Measurements from ENCODE around the gene AGBL2.

Gene AGBL2

DNA sequence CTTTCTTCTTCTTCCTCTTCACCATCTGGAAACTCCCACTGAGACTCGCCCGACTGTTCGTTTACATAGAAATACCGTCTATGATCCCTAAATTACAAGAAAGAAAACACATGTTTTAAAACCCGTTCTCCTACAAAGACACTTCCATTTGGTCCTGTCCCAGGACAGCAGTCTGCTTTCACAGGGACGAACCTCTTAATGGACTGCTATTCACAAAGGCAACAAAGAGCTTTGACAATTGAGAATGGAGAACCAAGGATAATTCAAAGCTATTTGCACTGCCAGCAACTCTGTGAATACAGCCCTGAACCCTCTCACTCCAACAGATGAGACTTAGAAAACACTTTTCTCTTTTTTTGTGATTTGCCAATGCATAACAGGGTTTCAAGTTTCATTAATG, 16.3 kb upstream of the AGBL2 start:
- H4K8ac ChIP-seq (ENCODE audit: low read length) = no peak overlapping the region
- H3K79me1 ChIP-seq (replicated peaks; ENCODE audit: low read length, poor library complexity, severe bottlenecking) = peaks cover 10% of the 10 kb centered on the region
- H3K4ac ChIP-seq (ENCODE audit: low read depth in 1 of 2, low read length in 2 of 2) = no peak overlapping the region
- no peak overlapping the region for H2AFZ ChIP-seq (ENCODE audit: low read depth, low read length)
- no peak overlapping the region for H3K27ac ChIP-seq (ENCODE audit: low read length, poor library complexity, severe bottlenecking)
- no peak overlapping the region for H2BK5ac ChIP-seq (ENCODE audit: low read depth, low read length, poor library complexity, severe bottlenecking)
- H3K4me1 ChIP-seq (ENCODE audit: control insufficient read depth, insufficient read depth, low read depth, low read length) = no peaks in the 10 kb centered on the region
- H2AK5ac ChIP-seq (ENCODE audit: low read length, severe bottlenecking) = no peak overlapping the region
- H2BK120ac ChIP-seq (ENCODE audit: low read depth, low read length) = no peak overlapping the region
- 93% methylated on average over 6 of the region's 6 CpGs for WGBS
- no peak overlapping the region for H3K9ac ChIP-seq (ENCODE audit: low read length)
- no peak overlapping the region for H4K91ac ChIP-seq (ENCODE audit: low read length)
- H3K4me2 ChIP-seq (ENCODE audit: low read length, poor library complexity, severe bottlenecking) = no peak overlapping the region
- no peaks in the 10 kb centered on the region for H3K9me3 ChIP-seq (ENCODE audit: control insufficient read depth, low read length)
- H3K18ac ChIP-seq (ENCODE audit: low read depth in 1 of 2, low read length in 2 of 2) = no peak overlapping the region
- H3K27me3 ChIP-seq (ENCODE audit: control insufficient read depth in 1 of 2, insufficient read depth in 1 of 2, low read length in 2 of 2) = no peaks in the 10 kb centered on the region
- H3K23ac ChIP-seq (ENCODE audit: low read length in 2 of 2) = no peak overlapping the region
- no peak overlapping the region for H2BK15ac ChIP-seq (ENCODE audit: low read depth, poor library complexity, severe bottlenecking)
- no peak overlapping the region for H3K14ac ChIP-seq (ENCODE audit: low read length in 2 of 2)
- H3K36me3 ChIP-seq (ENCODE audit: control insufficient read depth in 1 of 2, insufficient read depth in 2 of 2, low read depth in 1 of 2, low read length in 2 of 2) = peaks cover 45 to 95% of the 10 kb centered on the region in 2 experiments
- H3K4me3 ChIP-seq (ENCODE audit: insufficient read depth in 1 of 2, low read depth in 1 of 2, low read length in 2 of 2) = no peak overlapping the region
- H2BK12ac ChIP-seq (ENCODE audit: low read length in 2 of 2) = no peak overlapping the region
- no peak for DNase-seq

DNA sequence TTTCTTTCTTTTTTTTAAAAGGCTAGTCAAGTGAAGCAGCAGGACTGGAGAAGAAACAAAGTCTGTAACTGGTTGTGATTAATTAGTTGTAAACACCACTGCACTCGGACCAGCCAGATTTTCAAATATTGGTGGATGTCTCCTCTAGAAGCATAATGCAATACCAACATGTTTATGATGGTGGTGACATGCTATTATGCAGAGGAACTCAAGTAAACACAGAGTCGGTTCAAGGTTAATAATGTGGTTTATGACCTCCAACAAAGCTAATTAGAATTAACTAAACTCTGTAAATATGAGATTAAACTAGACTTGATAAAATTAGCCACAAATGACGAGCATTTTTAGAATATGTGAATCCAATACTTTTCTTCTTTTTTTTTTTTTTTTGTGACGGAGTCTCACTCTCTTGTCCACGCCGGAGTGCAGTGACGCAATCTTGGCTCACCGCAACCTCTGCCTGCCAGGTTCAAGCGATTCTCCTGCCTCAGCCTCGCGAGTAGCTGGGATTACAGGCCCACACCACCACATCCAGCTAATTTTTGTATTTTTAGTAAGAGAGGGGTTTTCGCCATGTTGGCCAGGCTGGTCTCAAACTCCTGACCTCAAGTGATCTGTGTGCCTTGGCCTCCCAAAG, 11.8 kb upstream of the AGBL2 start:
- Histone ChIP-seq H3K4me2 (ENCODE audit: low read length, poor library complexity, severe bottlenecking) (no peak overlapping the region), H2BK15ac (ENCODE audit: low read depth, poor library complexity, severe bottlenecking) (no peak overlapping the region), H3K36me3 (ENCODE audit: control insufficient read depth in 1 of 2, insufficient read depth in 2 of 2, low read depth in 1 of 2, low read length in 2 of 2) (peaks cover 45 to 97% of the 10 kb centered on the region in 2 experiments), H3K9me3 (ENCODE audit: control insufficient read depth, low read length) (no peaks in the 10 kb centered on the region), H2BK5ac (ENCODE audit: low read depth, low read length, poor library complexity, severe bottlenecking) (no peak overlapping the region), H2BK120ac (ENCODE audit: low read depth, low read length) (no peak overlapping the region), H2BK12ac (ENCODE audit: low read length in 2 of 2) (no peak overlapping the region), H3K4me3 (ENCODE audit: insufficient read depth in 1 of 2, low read depth in 1 of 2, low read length in 2 of 2) (no peak overlapping the region), H3K27ac (ENCODE audit: low read length, poor library complexity, severe bottlenecking) (no peak overlapping the region), H3K9ac (ENCODE audit: low read length) (no peak overlapping the region), H4K91ac (ENCODE audit: low read length) (no peak overlapping the region), H3K14ac (ENCODE audit: low read length in 2 of 2) (no peak overlapping the region), H2AK5ac (ENCODE audit: low read length, severe bottlenecking) (no peak overlapping the region), H3K4ac (ENCODE audit: low read depth in 1 of 2, low read length in 2 of 2) (no peak overlapping the region), H4K8ac (ENCODE audit: low read length) (no peak overlapping the region), H3K4me1 (ENCODE audit: control insufficient read depth, insufficient read depth, low read depth, low read length) (peaks cover 2% of the 10 kb centered on the region), H3K18ac (ENCODE audit: low read depth in 1 of 2, low read length in 2 of 2) (no peak overlapping the region), H3K27me3 (ENCODE audit: control insufficient read depth in 1 of 2, insufficient read depth in 1 of 2, low read length in 2 of 2) (no peaks in the 10 kb centered on the region), H3K23ac (ENCODE audit: low read length in 2 of 2) (no peak overlapping the region), H3K79me1 (replicated peaks; ENCODE audit: low read length, poor library complexity, severe bottlenecking) (peaks cover 15% of the 10 kb centered on the region), H2AFZ (ENCODE audit: low read depth, low read length) (no peak overlapping the region)
- 94% methylated on average over 5 of the region's 12 CpGs for WGBS
- no peak for DNase-seq

DNA sequence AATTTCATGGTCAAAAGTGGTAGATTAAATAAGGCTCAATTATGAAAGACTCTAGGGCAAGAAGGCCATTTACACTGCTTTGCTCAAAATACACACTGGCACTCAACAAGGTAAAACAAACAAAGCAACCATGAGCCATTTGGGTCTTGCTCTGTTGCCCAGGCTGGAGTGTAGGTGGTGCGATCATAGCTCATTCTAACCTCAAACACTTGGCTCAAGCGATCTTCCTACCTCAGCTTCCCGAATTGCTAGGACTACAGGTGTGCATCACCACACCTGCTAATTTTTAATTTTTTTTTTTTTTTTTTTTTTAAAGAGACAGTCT, 10.9 kb upstream of the AGBL2 start:
- no peak overlapping the region for H2BK5ac ChIP-seq (ENCODE audit: low read depth, low read length, poor library complexity, severe bottlenecking)
- no peak overlapping the region for H2BK15ac ChIP-seq (ENCODE audit: low read depth, poor library complexity, severe bottlenecking)
- no peak overlapping the region for H4K91ac ChIP-seq (ENCODE audit: low read length)
- no peak overlapping the region for H2AFZ ChIP-seq (ENCODE audit: low read depth, low read length)
- no peak for DNase-seq
- H3K4me3 ChIP-seq (ENCODE audit: insufficient read depth in 1 of 2, low read depth in 1 of 2, low read length in 2 of 2) = no peak overlapping the region
- no peak overlapping the region for H4K8ac ChIP-seq (ENCODE audit: low read length)
- no peak overlapping the region for H2BK12ac ChIP-seq (ENCODE audit: low read length in 2 of 2)
- H3K14ac ChIP-seq (ENCODE audit: low read length in 2 of 2) = no peak overlapping the region
- H3K36me3 ChIP-seq (ENCODE audit: control insufficient read depth in 1 of 2, insufficient read depth in 2 of 2, low read depth in 1 of 2, low read length in 2 of 2) = peaks cover 48 to 96% of the 10 kb centered on the region in 2 experiments
- peaks cover 2% of the 10 kb centered on the region for H3K4me1 ChIP-seq (ENCODE audit: control insufficient read depth, insufficient read depth, low read depth, low read length)
- peaks cover 11% of the 10 kb centered on the region for H3K79me1 ChIP-seq (replicated peaks; ENCODE audit: low read length, poor library complexity, severe bottlenecking)
- H3K9me3 ChIP-seq (ENCODE audit: control insufficient read depth, low read length) = no peaks in the 10 kb centered on the region
- H3K9ac ChIP-seq (ENCODE audit: low read length) = no peak overlapping the region
- H3K27ac ChIP-seq (ENCODE audit: low read length, poor library complexity, severe bottlenecking) = no peak overlapping the region
- no peak overlapping the region for H3K4me2 ChIP-seq (ENCODE audit: low read length, poor library complexity, severe bottlenecking)
- H3K4ac ChIP-seq (ENCODE audit: low read depth in 1 of 2, low read length in 2 of 2) = no peak overlapping the region
- H2AK5ac ChIP-seq (ENCODE audit: low read length, severe bottlenecking) = no peak overlapping the region
- H3K27me3 ChIP-seq (ENCODE audit: control insufficient read depth in 1 of 2, insufficient read depth in 1 of 2, low read length in 2 of 2) = no peaks in the 10 kb centered on the region
- H3K18ac ChIP-seq (ENCODE audit: low read depth in 1 of 2, low read length in 2 of 2) = no peak overlapping the region
- no peak overlapping the region for H2BK120ac ChIP-seq (ENCODE audit: low read depth, low read length)
- no peak overlapping the region for H3K23ac ChIP-seq (ENCODE audit: low read length in 2 of 2)
- WGBS = 97% methylated on average over 2 of the region's 3 CpGs

DNA sequence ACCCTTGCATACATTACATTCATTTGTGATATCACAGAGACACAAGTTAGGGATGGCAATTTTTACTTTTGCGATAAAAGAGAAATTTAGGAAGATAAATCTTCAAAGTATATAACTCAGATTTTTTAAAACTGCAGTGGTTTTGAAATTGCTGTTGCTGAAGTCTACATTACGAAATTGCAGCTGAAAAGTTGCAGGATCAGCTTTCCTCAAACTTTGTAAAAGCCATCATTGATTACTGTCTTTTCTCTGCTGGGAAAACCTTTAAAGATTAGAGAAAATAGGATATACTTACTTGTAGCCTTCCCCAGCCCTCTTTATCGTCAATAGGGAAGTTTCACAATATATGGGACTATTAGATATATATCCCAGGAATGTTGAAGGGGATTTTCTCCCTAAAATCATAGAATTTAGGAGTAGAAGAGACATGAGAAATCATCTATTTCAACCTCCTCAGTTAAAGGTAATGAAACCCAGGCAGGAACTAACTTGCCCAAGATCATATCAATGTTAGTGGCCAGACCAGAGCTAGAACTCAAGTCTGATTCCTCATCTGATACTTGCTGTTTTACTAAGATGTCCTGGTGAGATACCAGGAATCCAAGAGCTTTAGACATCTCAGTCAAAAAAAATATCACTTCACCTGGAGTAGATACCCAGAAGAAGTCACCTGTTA, 10.4 kb upstream of the AGBL2 start:
- Histone ChIP-seq H3K4me1 (ENCODE audit: control insufficient read depth, insufficient read depth, low read depth, low read length) (peaks cover 2% of the 10 kb centered on the region), H3K4me3 (ENCODE audit: insufficient read depth in 1 of 2, low read depth in 1 of 2, low read length in 2 of 2) (no peak overlapping the region), H2BK12ac (ENCODE audit: low read length in 2 of 2) (no peak overlapping the region), H3K18ac (ENCODE audit: low read depth in 1 of 2, low read length in 2 of 2) (no peak overlapping the region), H2BK5ac (ENCODE audit: low read depth, low read length, poor library complexity, severe bottlenecking) (no peak overlapping the region), H2AFZ (ENCODE audit: low read depth, low read length) (no peak overlapping the region), H3K27ac (ENCODE audit: low read length, poor library complexity, severe bottlenecking) (no peak overlapping the region), H3K79me1 (replicated peaks; ENCODE audit: low read length, poor library complexity, severe bottlenecking) (peaks cover 11% of the 10 kb centered on the region), H3K9me3 (ENCODE audit: control insufficient read depth, low read length) (no peaks in the 10 kb centered on the region), H3K4ac (ENCODE audit: low read depth in 1 of 2, low read length in 2 of 2) (no peak overlapping the region), H3K27me3 (ENCODE audit: control insufficient read depth in 1 of 2, insufficient read depth in 1 of 2, low read length in 2 of 2) (no peaks in the 10 kb centered on the region), H3K36me3 (ENCODE audit: control insufficient read depth in 1 of 2, insufficient read depth in 2 of 2, low read depth in 1 of 2, low read length in 2 of 2) (peaks cover 52 to 95% of the 10 kb centered on the region in 2 experiments), H3K9ac (ENCODE audit: low read length) (no peak overlapping the region), H3K4me2 (ENCODE audit: low read length, poor library complexity, severe bottlenecking) (no peak overlapping the region), H3K23ac (ENCODE audit: low read length in 2 of 2) (no peak overlapping the region), H4K8ac (ENCODE audit: low read length) (no peak overlapping the region), H2BK15ac (ENCODE audit: low read depth, poor library complexity, severe bottlenecking) (no peak overlapping the region), H3K14ac (ENCODE audit: low read length in 2 of 2) (no peak overlapping the region), H4K91ac (ENCODE audit: low read length) (no peak overlapping the region), H2BK120ac (ENCODE audit: low read depth, low read length) (no peak overlapping the region), H2AK5ac (ENCODE audit: low read length, severe bottlenecking) (no peak overlapping the region)
- peak; percentile 22 for DNase-seq
- WGBS = 100% methylated on average over 1 of the region's 3 CpGs

Measured in mesenchymal stem cell (in vitro differentiated cells and primary cell).